K562 (cell line): ENCODE measurements around the gene PRR30. TPM values are rescaled to one million over a fixed set of nuclear protein-coding genes. Genes with fewer than 3 reads are reported as not detected.

Experiments used
- ATAC-seq: fragments of 200-7000 bp; cut with Tn5 transposase; 3 replicates; pipeline ENCODE4 v1.9.1; 2020; ENCODE audit warnings: moderate library complexity
- BruUV-seq: library from RNA; stranded (reverse); fragments of 400-500 nt; replicated peaks from 2 replicates; lab custom pipeline; 2021; lab: Mats Ljungman, UMichigan
- CTCF ChIA-PET: fragments of 300-600 bp; formaldehyde crosslinking; extraction: SDS; loops from one replicate; lab custom pipeline; 2021; ENCODE audit warnings: low intra/inter-chr PET ratio; lab: Yijun Ruan, JAX
- POLR2A ChIA-PET: fragments of 300-600, 350-650 bp; sonication (Branson Sonifier 250); formaldehyde crosslinking; extraction: SDS; loops from one replicate; lab custom pipeline; 2021; ENCODE audit warnings: antibody characterized with exemption, inconsistent platforms; lab: Yijun Ruan, JAX
- DNase-seq, 4 experiments: peaks; one replicate each; pipeline versions ENCODE4 v3.0.0 to v3.0.0-alpha.2; 2011 to 2018; ENCODE audit warnings: low spot score in 3 of 4, mixed read lengths in 3 of 4; ENCODE audit errors: extremely low read depth in 1 of 4
- FAIRE-seq: peaks from 2 replicates; lab custom pipeline; 2011; peaks lifted over from hg19 to GRCh38; lab: Jason Lieb, UNC
- H2AFZ ChIP-seq: 2 replicates; pipeline ENCODE4 v1.6.0; 2011; ENCODE audit warnings: low read depth, low read length, control low read depth, inconsistent platforms
- H3K27ac ChIP-seq: fragments of 200-600 bp; 3 replicates; pipeline ENCODE4 v1.8.0; 2011; ENCODE audit warnings: low read depth, mild to moderate bottlenecking, control low read depth, inconsistent platforms, low read length, moderate library complexity, mixed read lengths; ENCODE audit errors: extremely low read depth
- H3K27me3 ChIP-seq, 2 experiments: fragments of 300-600 bp in 1 of 2; 2 replicates in 1 of 2; 3 replicates in 1 of 2; pipeline versions ENCODE4 v1.6.0 to v1.8.0; 2011; ENCODE audit warnings: inconsistent platforms in 2 of 2, low read length in 2 of 2, mild to moderate bottlenecking in 1 of 2, mixed read lengths in 1 of 2, moderate library complexity in 1 of 2; ENCODE audit not compliant: control insufficient read depth in 2 of 2, insufficient read depth in 2 of 2
- H3K36me3 ChIP-seq: fragments of 300-600 bp; 3 replicates; pipeline ENCODE4 v1.8.0; 2011; ENCODE audit warnings: mild to moderate bottlenecking, low read length, inconsistent platforms; ENCODE audit not compliant: control insufficient read depth, insufficient read depth
- H3K4me1 ChIP-seq, 2 experiments: fragments of 200-600 bp in 1 of 2; replicated peaks in 1 of 2; 2 replicates in 1 of 2; 3 replicates in 1 of 2; pipeline versions ENCODE4 v1.5.1 to v1.8.0; 2011; ENCODE audit warnings: inconsistent platforms in 2 of 2, low read length in 2 of 2, mild to moderate bottlenecking in 1 of 2, mixed read lengths in 1 of 2, moderate library complexity in 1 of 2; ENCODE audit not compliant: control insufficient read depth in 2 of 2, insufficient read depth in 2 of 2
- H3K4me2 ChIP-seq: 2 replicates; pipeline ENCODE4 v1.6.1; 2011; ENCODE audit warnings: low read length, control low read depth, inconsistent platforms, mixed read lengths; ENCODE audit not compliant: insufficient read depth
- H3K4me3 ChIP-seq: fragments of 200-600 bp; sonication (generic), shearing (Covaris generic); 2 replicates; pipeline ENCODE4 v1.5.1; 2016; ENCODE audit warnings: control low read depth, inconsistent platforms
- H3K79me2 ChIP-seq: fragments of 200-600 bp; 3 replicates; pipeline ENCODE4 v1.8.0; 2011; ENCODE audit warnings: low read length, inconsistent platforms; ENCODE audit not compliant: control insufficient read depth, insufficient read depth
- H3K9ac ChIP-seq, 2 experiments: 2 replicates each; pipeline versions ENCODE4 v1.6.0 to v1.6.1; 2011; ENCODE audit warnings: low read depth in 2 of 2, low read length in 2 of 2, control low read depth in 1 of 2, inconsistent platforms in 1 of 2, mild to moderate bottlenecking in 1 of 2, mixed read lengths in 1 of 2; ENCODE audit not compliant: insufficient read depth in 1 of 2
- H3K9me1 ChIP-seq: one replicate; pipeline ENCODE4 v1.6.0; 2011; ENCODE audit warnings: inconsistent platforms, mild to moderate bottlenecking, low read length, moderate library complexity; ENCODE audit not compliant: control insufficient read depth, insufficient read depth
- H3K9me3 ChIP-seq: replicated peaks from 2 replicates; pipeline ENCODE4 v1.5.1; 2011; ENCODE audit warnings: low read depth, low read length, inconsistent platforms; ENCODE audit not compliant: control insufficient read depth, insufficient read depth
- H4K20me1 ChIP-seq: replicated peaks from 2 replicates; pipeline ENCODE4 v1.6.1; 2011; ENCODE audit warnings: low read length, inconsistent platforms, mixed read lengths; ENCODE audit not compliant: control insufficient read depth, insufficient read depth
- BDP1 ChIP-seq: IDR thresholded peaks from 3 replicates; pipeline ENCODE4 v1.6.1; 2011; ENCODE audit not compliant: insufficient read length, insufficient read depth
- C11orf30 ChIP-seq: fragments of 450-650 bp; IDR thresholded peaks from 2 replicates; pipeline ENCODE4 v1.6.1; 2016; ENCODE audit warnings: low read depth, mild to moderate bottlenecking
- CBFA2T2 ChIP-seq: fragments of 450-650 bp; conservative IDR thresholded peaks from 2 replicates; pipeline ENCODE4 v1.6.1; 2017; ENCODE audit warnings: mild to moderate bottlenecking
- CEBPB ChIP-seq: fragments of 450-650 bp; IDR thresholded peaks from 2 replicates; pipeline ENCODE4 v1.6.1; 2016; ENCODE audit warnings: missing genetic modification characterization, missing compliant biosample characterization
- KHSRP ChIP-seq: fragments of 450-650 bp; IDR thresholded peaks from 2 replicates; pipeline ENCODE4 v1.6.1; 2017
- KLF10 ChIP-seq: fragments of 250-450 bp; sonication (Bioruptor Pico); IDR thresholded peaks from 2 replicates; pipeline ENCODE4 v1.6.1; 2021; ENCODE audit warnings: matching md5 sums
- KLF16 ChIP-seq: IDR thresholded peaks from 2 replicates; pipeline ENCODE4 v1.6.1; 2016; ENCODE audit warnings: antibody characterized with exemption
- L3MBTL2 ChIP-seq: fragments of 450-650 bp; IDR thresholded peaks from 2 replicates; pipeline ENCODE4 v1.6.1; 2016; ENCODE audit warnings: mild to moderate bottlenecking, moderate library complexity
- OTX1 ChIP-seq: fragments of 450-650 bp; formaldehyde crosslinking; IDR thresholded peaks from 2 replicates; pipeline ENCODE4 v1.4.0; 2022; ENCODE audit warnings: mild to moderate bottlenecking
- RBM17 ChIP-seq: fragments of 200-400 bp; formaldehyde crosslinking; IDR thresholded peaks from 2 replicates; pipeline ENCODE4 v1.6.1; 2017; ENCODE audit warnings: low read depth, mild to moderate bottlenecking, low read length, borderline replicate concordance
- WGBS: fragments of 100-300 bp; shearing (Covaris generic); methylation state at CpG from one replicate; pipeline ENCODE4 v1.1.6; 2016; ENCODE audit warnings: low coverage, mixed read lengths; ENCODE audit not compliant: insufficient coverage; ENCODE audit errors: missing lambda C conversion rate; 5-methylcytosine and 5-hydroxymethylcytosine counted together
- in situ Hi-C: fragments of 300-500 bp; cut with MboI; formaldehyde crosslinking; loops from 4 replicates; pipeline ENCODE4 v1.15.0; 2018; ENCODE audit warnings: inconsistent platforms, mixed read lengths
- intact Hi-C: fragments of 100-400 bp; cut with micrococcal nuclease; formaldehyde crosslinking; loops from 2 replicates; pipeline ENCODE4 v1.14.2; 2022
- polyA plus RNA-seq, 8 experiments: library from polyadenylated mRNA; depleted of rRNA in 4 of 8; stranded (reverse) in 5 of 8; unstranded in 3 of 8; fragments of >200 nt; fragmentation: Nextera tagmentation in 2 of 8; fragmentation: Illumina TruSeq in 1 of 8; extraction: Ambion mirVana in 2 of 8; extraction: Trizol in 1 of 8; gene quantifications; 2 replicates each; pipeline versions ENCODE4 v1.2.1 to v1.2.3, GENCODE V29; 2011 to 2014; ENCODE audit warnings: inconsistent platforms in 1 of 8, missing spikeins in 1 of 8
- total RNA-seq, 7 experiments: library from RNA; depleted of rRNA in 6 of 7; stranded (reverse); fragments of >200 nt in 6 of 7; fragmentation: Illumina TruSeq in 2 of 7; extraction: Trizol in 2 of 7; gene quantifications; 2 replicates each; pipeline versions ENCODE4 v1.2.1 to v1.2.3, GENCODE V29; 2011 to 2021; ENCODE audit warnings: low replicate concordance in 1 of 7

Gene PRR30
- total and polyA plus RNA-seq, 9 of the 15 experiments (the other 6 are each of a cell fraction or from before 2014, with no cell fraction given) = not detected

DNA sequence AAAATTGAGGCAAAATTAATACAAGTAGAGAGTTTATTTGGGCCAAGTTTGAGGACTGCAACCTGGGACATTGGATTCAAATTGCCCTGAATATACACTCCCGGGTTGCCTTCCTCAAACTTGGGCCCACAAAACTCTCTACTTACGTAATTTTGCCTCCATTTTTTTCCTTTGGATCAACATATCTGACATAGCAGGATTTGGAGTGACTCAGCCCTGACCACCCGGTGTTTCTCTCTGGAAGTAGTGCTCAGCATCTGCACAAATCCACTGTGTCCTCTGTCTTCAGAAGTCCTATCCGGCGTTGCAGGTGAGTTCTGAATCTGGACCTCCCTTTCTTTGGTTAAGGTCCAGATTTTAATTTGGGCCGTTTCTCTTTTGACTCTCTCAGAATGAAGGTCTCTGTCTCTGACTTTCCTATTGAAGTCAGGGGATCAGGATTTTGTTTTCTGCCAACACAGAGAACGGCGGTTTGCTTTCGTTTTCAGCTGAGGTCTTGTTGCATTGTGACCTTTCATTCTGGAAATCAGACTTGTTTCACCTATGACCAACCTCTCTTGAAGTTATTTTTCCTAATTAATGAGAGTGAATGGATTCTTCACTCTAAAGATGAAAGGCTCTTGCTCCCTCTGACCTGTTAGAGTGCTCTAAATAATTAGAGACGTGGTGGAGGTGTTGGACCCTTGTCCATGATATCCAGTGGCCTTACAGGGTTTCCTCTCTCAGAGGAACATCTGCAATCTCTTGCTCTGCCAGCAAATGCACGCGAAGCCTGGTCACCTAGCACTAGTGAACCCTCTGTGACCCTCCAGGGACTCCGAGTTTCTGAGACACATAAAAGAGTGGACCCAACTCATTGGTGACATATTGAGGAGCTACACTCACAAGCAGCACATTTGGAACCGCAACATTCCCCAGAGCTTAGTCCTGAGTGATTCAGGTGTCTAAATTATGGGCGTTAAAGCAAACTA lies 23.2 kb upstream of the PRR30 start (continued):
- no peak for TF ChIP-seq RBM17
- TF ChIP-seq C11orf30 = peak; percentile 73
- no peak for TF ChIP-seq OTX1 (CRISPR knock-in tag)
- TF ChIP-seq KHSRP = no peak
- TF ChIP-seq L3MBTL2 = 0 out of 2 replicates have a peak, but pooled peaks have one; percentile 20
- TF ChIP-seq CEBPB (tag) = peak; percentile 53
- TF ChIP-seq BDP1 = no peak
- TF ChIP-seq KLF10 (CRISPR knock-in tag) = no peak
- no peak for TF ChIP-seq KLF16

DNA sequence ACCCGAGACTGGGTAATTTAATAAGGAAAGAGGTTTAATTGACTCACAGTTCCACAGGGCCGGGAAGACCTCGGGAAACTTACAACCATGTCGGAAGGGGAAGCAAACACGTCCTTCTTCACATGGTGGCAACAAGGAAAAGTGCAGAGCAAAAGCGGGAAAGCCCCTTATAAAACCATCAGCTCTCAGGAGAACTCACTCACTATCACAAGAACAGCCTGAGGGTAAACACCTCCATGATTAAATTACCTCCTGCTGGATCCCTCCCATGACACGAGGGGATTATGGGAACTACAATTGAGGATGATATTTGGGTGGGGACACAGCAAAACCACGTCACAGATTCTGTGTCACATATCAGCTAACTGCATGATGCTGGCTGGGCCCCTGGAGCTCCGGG lies 21.0 kb upstream of the PRR30 start:
- FAIRE-seq (no peak), DNase-seq (no peak), ATAC-seq (no peak)
- TF ChIP-seq CBFA2T2 = no peak
- peak overlapping the region; percentile 9; the same call in 1 of the 2 replicates for H2AFZ ChIP-seq
- no peaks in the 10 kb centered on the region for H4K20me1 ChIP-seq
- H3K79me2 ChIP-seq = no peaks in the 10 kb centered on the region
- CTCF ChIA-PET = no interaction called here
- no peak overlapping the region for H3K27ac ChIP-seq
- in situ Hi-C loops (no loop called here), intact Hi-C loops (no loop called here)
- no peaks in the 10 kb centered on the region for H3K36me3 ChIP-seq
- H3K9me1 ChIP-seq = no peaks in the 10 kb centered on the region
- 31% methylated on average over 9 of the region's 9 CpGs for WGBS
- peaks cover 0 to 13% of the 10 kb centered on the region in 2 experiments; a peak in 3 of 5 replicates for H3K4me1 ChIP-seq
- no peaks in the 10 kb centered on the region for H3K9me3 ChIP-seq
- POLR2A ChIA-PET = interaction anchor here (0.6 kb wide), 1 partner anchor 43 kb away, joined by 4 read pairs; no protein-coding TSS in a partner anchor
- H3K27me3 ChIP-seq = no peaks in the 10 kb centered on the region
- H3K4me2 ChIP-seq = no peak overlapping the region
- no peak overlapping the region for H3K4me3 ChIP-seq
- no peak overlapping the region for H3K9ac ChIP-seq
- no TSS peak for BruUV-seq
